Panc1 (cell line): ENCODE measurements around the gene AAK1.

Experiments used
- CTCF ChIP-seq: fragments of 450-650 bp; IDR thresholded peaks from 2 replicates; pipeline ENCODE4 v1.5.1; 2017; ENCODE audit warnings: mild to moderate bottlenecking
- POLR2AphosphoS5 ChIP-seq: IDR thresholded peaks from 2 replicates; pipeline ENCODE4 v1.6.1; 2012; ENCODE audit warnings: mild to moderate bottlenecking, low read depth, low read length, moderate library complexity
- SIN3A ChIP-seq: IDR thresholded peaks from 2 replicates; pipeline ENCODE4 v1.6.1; 2012; ENCODE audit warnings: low read depth, mild to moderate bottlenecking, low read length, moderate library complexity, borderline replicate concordance; ENCODE audit not compliant: insufficient read depth
- TCF7L2 ChIP-seq: IDR thresholded peaks from 2 replicates; pipeline ENCODE4 v1.6.1; 2011; ENCODE audit warnings: mild to moderate bottlenecking, low read depth, low read length, inconsistent platforms
- TF ChIP-seq, protein P1 (sequence below), 2 experiments: IDR thresholded peaks; 2 replicates each; pipeline ENCODE4 v1.6.1; 2011 to 2012; ENCODE audit warnings: low read depth in 2 of 2, control low read depth in 1 of 2, low read length in 1 of 2, mild to moderate bottlenecking in 1 of 2, moderate library complexity in 1 of 2; ENCODE audit not compliant: insufficient read depth in 1 of 2

- TF ChIP-seq SIN3A (no peak), CTCF (no peak), POLR2AphosphoS5 (no peak), TCF7L2 (no peak)
- TF ChIP-seq, protein P1, sequence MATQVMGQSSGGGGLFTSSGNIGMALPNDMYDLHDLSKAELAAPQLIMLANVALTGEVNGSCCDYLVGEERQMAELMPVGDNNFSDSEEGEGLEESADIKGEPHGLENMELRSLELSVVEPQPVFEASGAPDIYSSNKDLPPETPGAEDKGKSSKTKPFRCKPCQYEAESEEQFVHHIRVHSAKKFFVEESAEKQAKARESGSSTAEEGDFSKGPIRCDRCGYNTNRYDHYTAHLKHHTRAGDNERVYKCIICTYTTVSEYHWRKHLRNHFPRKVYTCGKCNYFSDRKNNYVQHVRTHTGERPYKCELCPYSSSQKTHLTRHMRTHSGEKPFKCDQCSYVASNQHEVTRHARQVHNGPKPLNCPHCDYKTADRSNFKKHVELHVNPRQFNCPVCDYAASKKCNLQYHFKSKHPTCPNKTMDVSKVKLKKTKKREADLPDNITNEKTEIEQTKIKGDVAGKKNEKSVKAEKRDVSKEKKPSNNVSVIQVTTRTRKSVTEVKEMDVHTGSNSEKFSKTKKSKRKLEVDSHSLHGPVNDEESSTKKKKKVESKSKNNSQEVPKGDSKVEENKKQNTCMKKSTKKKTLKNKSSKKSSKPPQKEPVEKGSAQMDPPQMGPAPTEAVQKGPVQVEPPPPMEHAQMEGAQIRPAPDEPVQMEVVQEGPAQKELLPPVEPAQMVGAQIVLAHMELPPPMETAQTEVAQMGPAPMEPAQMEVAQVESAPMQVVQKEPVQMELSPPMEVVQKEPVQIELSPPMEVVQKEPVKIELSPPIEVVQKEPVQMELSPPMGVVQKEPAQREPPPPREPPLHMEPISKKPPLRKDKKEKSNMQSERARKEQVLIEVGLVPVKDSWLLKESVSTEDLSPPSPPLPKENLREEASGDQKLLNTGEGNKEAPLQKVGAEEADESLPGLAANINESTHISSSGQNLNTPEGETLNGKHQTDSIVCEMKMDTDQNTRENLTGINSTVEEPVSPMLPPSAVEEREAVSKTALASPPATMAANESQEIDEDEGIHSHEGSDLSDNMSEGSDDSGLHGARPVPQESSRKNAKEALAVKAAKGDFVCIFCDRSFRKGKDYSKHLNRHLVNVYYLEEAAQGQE (IDR thresholded peaks at IDR 0.05; ENCODE audit: insufficient read depth in 1 of 2, low read depth in 2 of 2, low read length in 1 of 2): no peak
Observed at GRCh38 chr2:69546646-69547045, 96.9 kb downstream of the AAK1 start.
